ENCODE results near the gene GDE1. TPM values are rescaled to one million over a fixed set of nuclear protein-coding genes. Genes with fewer than 3 reads are reported as not detected.
A peak's percentile ranks its signal among the peaks of the same experiment; 100 is the strongest.

GDE1 gene
- total and polyA plus RNA-seq, 11 donors = 53.3 to 134 (median 95.4) TPM

DNA sequence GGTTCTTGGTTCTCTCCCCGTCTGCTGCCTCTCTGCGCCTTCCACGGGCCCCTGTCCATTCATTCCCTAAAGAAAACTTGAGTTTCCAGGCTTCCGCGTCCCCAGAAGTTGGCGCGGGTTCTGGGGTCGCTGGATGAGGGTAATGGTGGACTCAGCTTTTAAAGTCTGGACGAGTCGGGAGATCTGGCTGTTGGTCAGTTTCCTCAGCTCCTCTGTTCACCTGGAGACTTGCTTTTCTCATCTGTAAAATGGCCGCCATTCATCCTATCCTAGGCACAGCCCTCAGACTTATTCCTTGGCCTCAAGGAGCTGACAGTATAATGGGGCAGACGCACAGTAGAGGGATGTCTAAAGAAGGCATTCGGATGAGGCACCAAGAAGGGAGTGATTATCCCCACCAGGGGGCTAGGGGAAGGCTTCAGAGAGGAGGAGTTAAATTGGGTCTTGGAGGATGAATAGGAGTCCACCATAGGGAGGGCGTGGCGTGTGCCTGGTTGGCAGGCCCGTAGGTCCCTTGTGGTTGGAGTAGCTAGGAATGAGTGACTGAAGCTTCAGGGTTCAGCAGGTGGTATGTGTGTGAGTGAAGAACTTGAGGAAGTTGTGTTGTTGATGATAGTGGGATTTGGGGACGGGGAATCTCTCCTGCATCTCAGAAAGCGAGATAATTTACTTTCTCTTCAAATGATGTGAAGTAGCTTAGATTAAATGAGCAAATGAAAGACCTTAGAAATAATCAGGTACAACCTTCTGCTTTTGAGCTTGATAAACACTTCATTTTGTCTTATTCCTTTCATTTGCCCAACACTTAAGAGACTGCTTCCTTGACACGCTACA, 34.3 kb upstream of the GDE1 start:
- intact Hi-C loops (cut with DNase I) = loop anchor here in 5 of 10 donors (2.0 to 10.0 kb wide), 7 partner anchors 33 to 831 kb away; partner anchors contain the start of genes CCP110 (in 2 of the 5), GDE1 (in 2 of the 5), IQCK (in 1 of the 5) and KNOP1 (in 1 of the 5)
- WGBS, 4 donors = 36 to 42% (median 37%) methylated on average over 16 to 19 of the region's 19 CpGs
- Histone ChIP-seq H3K4me3 (peak overlapping the region; percentile 58 to 95 (median 72)), H3K9me3 (no peaks in the 10 kb centered on the region), H3K4me1 (peaks cover 0 to 15% (median 8%) of the 10 kb centered on the region in 12 donors), H3K27me3 (no peaks in the 10 kb centered on the region), H3K36me3 (peaks cover 0 to 13% (median 8%) of the 10 kb centered on the region in 9 donors), H3K27ac (peak overlapping the region; percentile 43 to 91 (median 86))
- no peak for DNase-seq
- TF ChIP-seq POLR2A (IDR thresholded peaks at IDR 0.05) (no peak), CTCF (IDR thresholded peaks at IDR 0.05) (no peak)
- ATAC-seq = no peak

- WGBS, 4 donors = 0 to 2% (median 1%) methylated on average over 23 to 53 of the region's 53 CpGs
- peak within 1 kb of the TSS; percentile 58 to 95 (median 72) for H3K4me3 ChIP-seq
- peaks cover 0 to 19% (median 14%) of the 10 kb centered on the region in 9 donors for H3K36me3 ChIP-seq
- H3K27ac ChIP-seq = peak within 1 kb of the TSS; percentile 52 to 91 (median 86)
- H3K9me3 ChIP-seq = no peaks in the 10 kb centered on the region
- peaks cover 0 to 15% (median 8%) of the 10 kb centered on the region in 12 donors for H3K4me1 ChIP-seq
- peak; percentile 99 to 100 (median 100) for ATAC-seq
- H3K27me3 ChIP-seq = no peaks in the 10 kb centered on the region
- DNase-seq = peak; percentile 98 to 99 (median 98)
- TF ChIP-seq CTCF (IDR thresholded peaks at IDR 0.05) = peak; percentile 57 to 86 (median 78)
- peak in 1 of 2 donors; percentile 66 for TF ChIP-seq POLR2A (IDR thresholded peaks at IDR 0.05)
- intact Hi-C loops (cut with DNase I) = loop anchor here in 4 of 10 donors (2.0 to 10.0 kb wide), 6 partner anchors 33 to 832 kb away; partner anchors contain the start of genes CCP110 (in 2 of the 4), GDE1 (in 2 of the 4), IQCK (in 1 of the 4) and KNOP1 (in 1 of the 4)
Measured at GRCh38 chr16:19555186-19555937, 33.5 kb upstream of the GDE1 start, which contains the start of gene VPS35L. VPS35L (plus strand) TSS chr16:19555703; CDS start chr16:19555730, 27 bp downstream.

DNA sequence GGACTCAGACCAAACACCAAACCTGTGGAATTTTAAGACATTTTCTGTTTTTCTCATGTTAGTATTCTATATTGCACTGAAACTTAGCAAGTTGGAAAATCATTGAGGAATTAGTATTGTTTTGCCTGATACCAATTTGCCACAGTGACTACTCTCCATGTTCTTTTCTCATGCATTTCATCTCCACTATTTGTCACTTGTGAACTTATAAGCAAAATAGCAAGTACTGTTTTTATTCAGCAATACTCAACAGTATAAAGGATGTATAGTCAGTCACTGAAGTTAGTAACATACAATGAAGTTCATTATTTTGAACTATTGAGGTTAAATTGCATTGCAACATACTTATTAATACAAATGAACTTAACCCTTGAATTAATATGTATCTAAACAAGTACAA, 27.8 kb upstream of the GDE1 start:
- H3K36me3 ChIP-seq = peaks cover 2 to 76% (median 63%) of the 10 kb centered on the region in 9 donors
- DNase-seq (no peak), ATAC-seq (no peak)
- H3K4me3 ChIP-seq = no peak overlapping the region
- intact Hi-C loops (cut with DNase I) = loop anchor here in 1 of 10 donors (10.0 kb wide), 2 partner anchors 85 to 165 kb away; partner anchors contain the start of genes IQCK and KNOP1
- H3K27me3 ChIP-seq = no peaks in the 10 kb centered on the region
- no peaks in the 10 kb centered on the region for H3K9me3 ChIP-seq
- peaks cover 0 to 5% (median under 1%) of the 10 kb centered on the region in 12 donors for H3K4me1 ChIP-seq
- no peak overlapping the region for H3K27ac ChIP-seq
- no peak for TF ChIP-seq CTCF (IDR thresholded peaks at IDR 0.05)
- no peak for TF ChIP-seq POLR2A (IDR thresholded peaks at IDR 0.05)
